Left renal pelvis (tissue), 4 donors: ENCODE results near the gene ZBTB37. TPM values are rescaled to one million over a fixed set of nuclear protein-coding genes. Genes with fewer than 3 reads are reported as not detected.
"Not testable (repeated sequence)": the region's sequence is repeated elsewhere in the genome, so short reads cannot be mapped to it uniquely, and the experiment has no call there.

ENCODE experiments used
- DNase-seq, 4 donors: peaks; one replicate each; pipeline ENCODE4 v3.0.0-alpha.2; 2013; ENCODE audit warnings: low read depth in 4 of 4, low spot score in 3 of 4
- polyA plus RNA-seq, 4 donors: library from polyadenylated mRNA; unstranded; fragments of 120-200 nt; gene quantifications; one replicate each; pipeline ENCODE4 v1.2.1, GENCODE V29; 2013; ENCODE audit not compliant: insufficient read length in 4 of 4

Gene ZBTB37
- polyA plus RNA-seq, 4 donors, result 7.5 to 10.5 (median 8.7) TPM

- DNase-seq, result no peak
Observed at GRCh38 chr1:173865468-173866164, 2.6 kb upstream of the ZBTB37 start.

- DNase-seq, result no peak
Observed at GRCh38 chr1:173866413-173867115, 1.6 kb upstream of the ZBTB37 start.

- peak in 1 of 4 donors; percentile 22 for DNase-seq
Observed at GRCh38 chr1:173867141-173867752, 933 bp upstream of the ZBTB37 start.

GRCh38 chr1:173867753-173868265, 371 bp upstream of the ZBTB37 start, which contains the start of gene GAS5:
TSS of gene GAS5 (minus strand) at chr1:173867989.
- peak; percentile 99 to 100 (median 100) for DNase-seq

- DNase-seq, result no peak
Observed at GRCh38 chr1:173869021-173869359, 810 bp downstream of the ZBTB37 start.

- no peak for DNase-seq
Observed at GRCh38 chr1:173870252-173871075, 2.3 kb downstream of the ZBTB37 start.

GRCh38 chr1:173871091-173871490, 2.9 kb downstream of the ZBTB37 start:
- no peak for DNase-seq

GRCh38 chr1:173871500-173871899, 3.3 kb downstream of the ZBTB37 start:
- DNase-seq, result no peak

- no peak for DNase-seq
Observed at GRCh38 chr1:173876732-173877131, 8.6 kb downstream of the ZBTB37 start.

- no peak for DNase-seq
Observed at GRCh38 chr1:173878251-173878650, 10.1 kb downstream of the ZBTB37 start.

GRCh38 chr1:173881117-173881516, 12.9 kb downstream of the ZBTB37 start:
- not testable (repeated sequence) for DNase-seq

GRCh38 chr1:173884701-173885100, 16.5 kb downstream of the ZBTB37 start:
- no peak for DNase-seq

- no peak for DNase-seq
Observed at GRCh38 chr1:173886746-173887611, 18.8 kb downstream of the ZBTB37 start.

- no peak for DNase-seq
Observed at GRCh38 chr1:173887627-173888026, 19.4 kb downstream of the ZBTB37 start.

GRCh38 chr1:173888749-173889148, 20.6 kb downstream of the ZBTB37 start:
- DNase-seq, result no peak

- DNase-seq, result no peak
Observed at GRCh38 chr1:173889885-173890284, 21.7 kb downstream of the ZBTB37 start.

- no peak for DNase-seq
Observed at GRCh38 chr1:173893611-173894010, 25.4 kb downstream of the ZBTB37 start.

GRCh38 chr1:173894189-173894588, 26.0 kb downstream of the ZBTB37 start:
- DNase-seq, result no peak

GRCh38 chr1:173900427-173900826, 32.2 kb downstream of the ZBTB37 start:
- no peak for DNase-seq

GRCh38 chr1:173900992-173901391, 32.8 kb downstream of the ZBTB37 start:
- DNase-seq, result no peak
